HUDEP-2 (cell line): Measurements from ENCODE around the gene SLC25A24.
A peak's percentile ranks its signal among the peaks of the same experiment; 100 is the strongest.
"Not testable (repeated sequence)": the region's sequence is repeated elsewhere in the genome, so short reads cannot be mapped to it uniquely, and the experiment has no call there.

Experiments used
- DNase-seq, 76 experiments: peaks; one replicate each; lab custom pipeline; 2025; ENCODE audit not compliant: unreplicated experiment in 76 of 76; lab: John Stamatoyannopoulos, UW

Gene SLC25A24

DNA sequence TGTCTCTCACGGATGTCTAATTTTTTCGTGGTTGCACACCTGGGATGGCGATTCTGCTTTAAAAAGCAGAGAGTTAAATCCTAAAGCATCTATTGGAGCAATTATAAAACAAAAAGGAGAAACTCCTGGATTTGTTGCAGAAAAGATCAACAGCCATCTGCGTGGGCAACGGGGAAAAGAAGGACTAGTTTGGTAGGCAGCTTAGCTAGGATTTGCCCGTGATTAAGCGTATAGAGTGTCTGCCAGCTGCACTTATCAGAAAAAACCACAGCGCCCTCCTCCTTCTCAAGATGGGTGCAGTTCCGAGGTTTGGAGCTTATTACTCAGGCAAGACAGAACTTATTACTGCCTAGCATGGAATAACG, 526 bp upstream of the SLC25A24 start:
- DNase-seq = peak in 23 of 76 experiments; percentile 1 to 40 (median 14)

DNA sequence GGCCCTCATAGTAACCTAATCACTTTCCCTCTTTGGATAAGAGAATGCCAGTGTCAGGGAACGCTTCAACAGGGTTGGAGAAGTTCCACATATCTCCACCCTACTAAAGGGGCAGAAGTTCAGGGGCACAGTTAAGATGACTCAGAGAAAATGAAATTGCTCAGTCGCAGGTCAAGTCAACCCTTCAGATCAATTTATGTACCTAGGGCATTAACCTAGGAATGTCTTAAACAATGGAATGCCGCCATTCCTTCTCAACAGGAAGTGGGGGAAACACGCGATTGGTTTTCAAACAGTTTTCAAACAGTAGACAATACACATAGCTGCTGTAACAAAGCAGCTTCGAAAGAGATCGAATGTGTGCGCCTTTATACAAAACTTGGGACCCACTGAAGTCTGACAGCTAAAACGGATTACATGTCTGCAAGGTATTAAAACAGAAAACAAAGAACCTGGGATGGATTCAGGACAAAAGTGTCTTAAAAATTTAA, 897 bp downstream of the SLC25A24 start:
- no peak for DNase-seq

- no peak for DNase-seq
These were observed 6.1 kb downstream of the SLC25A24 start for GRCh38 chr1:108194051-108194450.

DNA sequence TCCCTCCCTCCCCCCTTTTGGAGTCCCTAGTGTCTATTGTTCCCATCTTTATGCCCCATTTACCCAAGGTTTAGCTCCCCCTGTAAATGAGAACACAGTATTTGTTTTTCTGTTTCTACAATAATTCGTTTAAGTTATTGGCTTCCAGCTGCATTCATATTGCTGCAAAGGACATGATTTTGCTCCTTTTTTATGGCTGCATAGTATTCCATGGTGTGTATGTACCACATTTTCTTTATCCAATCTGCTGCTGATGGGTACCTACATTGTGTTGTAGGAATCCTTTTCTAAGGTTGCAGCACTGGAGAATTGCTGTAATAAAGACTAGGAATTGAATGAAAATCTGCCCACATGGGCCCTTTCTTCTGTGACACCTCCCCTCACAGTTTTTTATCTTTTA, 6.8 kb downstream of the SLC25A24 start:
- no peak for DNase-seq

GRCh38 chr1:108192581-108192980, 7.6 kb downstream of the SLC25A24 start:
- no peak for DNase-seq

GRCh38 chr1:108190686-108191416, 9.3 kb downstream of the SLC25A24 start:
- no peak for DNase-seq

- peak in 3 of 76 experiments; percentile 3 to 23 (median 20) for DNase-seq
These were observed 10.0 kb downstream of the SLC25A24 start for GRCh38 chr1:108190001-108190634.

DNA sequence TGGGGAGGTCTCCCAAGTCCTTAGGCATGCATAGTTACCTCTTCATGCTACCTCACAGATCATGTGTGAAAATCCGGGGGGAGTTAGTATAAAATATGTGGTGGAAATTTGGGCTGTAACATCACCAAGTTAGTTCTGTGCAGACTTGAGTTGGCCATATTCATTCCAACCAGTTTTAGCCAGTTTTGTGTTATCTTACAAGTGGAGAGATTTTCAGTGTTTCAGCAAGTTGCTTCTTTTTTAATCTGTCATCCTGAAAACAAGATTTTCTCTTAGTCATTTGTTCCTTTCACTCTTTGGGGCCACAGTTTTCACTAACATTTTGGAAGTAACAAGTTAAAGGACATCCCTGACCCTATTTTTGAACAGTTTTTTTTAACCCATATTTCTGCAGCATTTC, 11.3 kb downstream of the SLC25A24 start:
- DNase-seq = no peak

- no peak for DNase-seq
These were observed 17.0 kb downstream of the SLC25A24 start for GRCh38 chr1:108182959-108183700.

DNA sequence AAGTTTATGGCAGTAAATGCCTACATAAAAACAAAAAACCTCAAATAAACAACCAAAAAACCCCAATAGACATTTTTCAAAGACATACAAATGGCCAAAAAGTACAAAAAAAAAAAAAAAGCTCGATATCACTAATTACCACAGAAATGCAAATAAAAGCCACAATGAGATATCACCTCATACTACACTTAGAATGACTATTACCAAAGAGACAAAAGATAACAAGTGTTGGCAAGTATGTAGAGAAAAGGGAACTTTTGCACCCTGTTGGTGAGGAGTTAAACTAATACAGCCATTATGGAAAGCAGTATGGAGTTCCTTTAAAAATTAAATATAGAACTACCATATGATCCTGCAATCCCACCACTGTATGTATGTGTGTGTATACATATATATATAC, 21.1 kb downstream of the SLC25A24 start:
- DNase-seq = no peak

GRCh38 chr1:108162409-108162808, 37.7 kb downstream of the SLC25A24 start:
- not testable (repeated sequence) for DNase-seq

DNA sequence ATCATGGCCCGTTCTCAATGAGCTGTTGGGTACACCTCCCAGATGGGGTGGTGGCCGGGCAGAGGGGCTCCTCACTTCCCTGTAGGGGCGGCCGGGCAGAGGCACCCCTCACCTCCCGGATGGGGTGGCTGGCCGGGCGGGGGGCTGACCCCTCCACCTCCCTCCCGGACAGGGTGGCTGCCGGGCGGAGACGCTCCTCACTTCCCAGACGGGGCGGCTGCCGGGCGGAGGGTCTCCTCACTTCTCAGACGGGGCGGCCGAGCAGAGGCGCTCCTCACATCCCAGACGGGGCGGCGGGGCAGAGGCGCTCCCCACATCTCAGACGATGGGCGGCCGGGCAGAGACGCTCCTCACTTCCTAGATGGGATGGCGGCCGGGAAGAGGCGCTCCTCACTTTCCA, 40.2 kb downstream of the SLC25A24 start:
- DNase-seq = not testable (repeated sequence)

- DNase-seq = no peak
These were observed 41.2 kb downstream of the SLC25A24 start for GRCh38 chr1:108158893-108159453.

DNA sequence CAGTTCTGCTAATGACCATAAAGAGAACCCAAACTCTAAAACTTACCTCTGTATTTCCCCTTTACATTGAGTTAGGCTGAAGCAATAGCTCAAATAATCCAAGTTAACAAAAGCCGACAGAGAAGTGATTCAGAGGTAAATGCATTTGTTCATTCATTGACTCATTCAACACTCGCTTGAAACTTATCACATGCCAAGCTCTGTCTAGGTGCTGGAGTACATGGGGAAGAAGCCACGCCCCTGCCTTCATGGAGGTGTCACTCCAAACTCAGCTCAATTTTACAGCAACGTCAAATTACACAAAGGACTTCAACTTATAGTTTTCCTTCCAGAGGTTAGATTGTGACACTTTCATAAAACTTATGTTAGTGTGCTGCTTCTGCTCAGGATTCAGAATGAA, 45.8 kb downstream of the SLC25A24 start:
- no peak for DNase-seq

- no peak for DNase-seq
These were observed 47.3 kb downstream of the SLC25A24 start for GRCh38 chr1:108152782-108153222.

GRCh38 chr1:108151548-108151947, 48.6 kb downstream of the SLC25A24 start:
- no peak for DNase-seq

GRCh38 chr1:108149796-108150467, 50.2 kb downstream of the SLC25A24 start:
- no peak for DNase-seq

DNA sequence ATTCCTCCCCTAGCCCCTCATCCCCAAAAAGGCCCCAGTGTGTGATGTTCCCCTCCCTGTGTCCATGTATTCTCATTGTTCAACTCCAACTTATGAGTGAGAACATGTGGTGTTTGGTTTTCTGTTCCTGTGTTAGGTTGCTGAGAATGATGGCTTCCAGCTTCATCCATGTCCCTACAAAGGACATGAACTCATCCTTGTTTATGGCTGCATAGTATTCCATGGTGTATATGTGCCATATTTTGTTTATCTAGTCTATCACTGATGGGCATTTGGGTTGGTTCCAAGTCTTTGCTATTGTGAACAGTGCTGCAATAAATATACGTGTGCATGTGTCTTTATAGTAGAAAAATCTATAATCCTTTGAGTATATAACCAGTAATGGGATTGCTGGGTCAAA, 55.6 kb downstream of the SLC25A24 start:
- DNase-seq = not testable (repeated sequence)

DNA sequence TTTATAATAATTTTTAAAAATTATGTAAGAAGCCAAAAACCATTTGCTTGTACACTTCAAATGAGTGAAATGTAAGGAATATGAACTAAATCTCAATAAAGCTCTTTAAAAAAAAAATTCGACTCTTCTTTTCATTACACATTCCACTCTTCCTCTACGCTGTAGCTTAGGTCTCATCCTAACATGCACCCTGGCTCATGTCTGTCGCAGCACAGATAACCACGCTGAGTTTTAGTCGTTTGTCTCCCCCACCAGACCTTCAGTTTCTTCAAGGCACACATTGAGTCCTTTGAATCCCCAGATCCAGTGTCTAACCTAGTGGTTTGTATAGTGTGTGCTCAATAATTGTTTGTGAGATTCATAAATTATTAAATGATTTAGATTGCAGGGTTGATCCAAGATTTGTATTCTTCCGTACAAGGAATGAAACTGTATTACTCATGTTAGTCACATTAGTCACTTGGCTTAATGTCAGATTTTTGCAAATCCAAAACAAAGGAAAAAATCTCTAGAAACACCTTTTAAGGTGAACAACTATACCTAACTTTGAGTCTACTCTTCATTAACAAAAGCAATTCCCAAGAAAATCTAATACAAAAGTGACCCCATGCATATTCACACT, 57.3 kb downstream of the SLC25A24 start:
- no peak for DNase-seq

DNA sequence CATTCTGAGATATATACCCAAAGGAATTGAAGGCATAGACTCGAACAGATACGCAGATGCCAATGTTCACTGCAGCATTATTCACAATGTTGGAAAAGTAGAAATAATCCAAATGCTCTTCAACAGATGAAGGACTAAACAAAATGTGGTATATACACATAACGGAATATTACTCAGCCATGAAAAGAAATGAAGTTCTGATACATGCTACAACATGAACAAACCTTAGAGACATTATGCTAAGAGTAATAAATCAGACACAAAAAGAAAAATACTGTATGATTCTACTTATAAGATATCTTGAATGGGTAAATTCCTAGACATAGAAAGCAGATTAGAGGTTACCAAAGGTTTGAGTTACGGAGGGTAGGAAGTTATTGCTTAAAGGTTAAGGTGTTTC, 57.9 kb downstream of the SLC25A24 start:
- DNase-seq = no peak
